GM18861 (cell line): ENCODE data around the gene SGO1.
"Not testable (repeated sequence)": the region's sequence is repeated elsewhere in the genome, so short reads cannot be mapped to it uniquely, and the experiment has no call there.

ENCODE experiments used
- ATAC-seq: cut with Tn5 transposase; IDR thresholded peaks from one replicate; pipeline ENCODE4 v1.9.1; 2021; ENCODE audit not compliant: unreplicated experiment

SGO1 gene

GRCh38 chr3:20185679-20186599 lies at the start of gene SGO1:
SGO1 (minus strand) TSS chr3:20186206; CDS start chr3:20184027, 2,179 bp downstream.
- ATAC-seq: peak; percentile 92

GRCh38 chr3:20235796-20236195 lies 49.8 kb upstream of the SGO1 start:
- ATAC-seq: no peak

- ATAC-seq: no peak
Measured at GRCh38 chr3:20232906-20233780, 47.1 kb upstream of the SGO1 start.

- ATAC-seq: no peak
Measured at GRCh38 chr3:20230954-20231353, 44.9 kb upstream of the SGO1 start.

GRCh38 chr3:20225769-20226168 lies 39.8 kb upstream of the SGO1 start:
- peak; percentile 50 for ATAC-seq

- no peak for ATAC-seq
Measured at GRCh38 chr3:20222274-20222673, 36.3 kb upstream of the SGO1 start.

DNA sequence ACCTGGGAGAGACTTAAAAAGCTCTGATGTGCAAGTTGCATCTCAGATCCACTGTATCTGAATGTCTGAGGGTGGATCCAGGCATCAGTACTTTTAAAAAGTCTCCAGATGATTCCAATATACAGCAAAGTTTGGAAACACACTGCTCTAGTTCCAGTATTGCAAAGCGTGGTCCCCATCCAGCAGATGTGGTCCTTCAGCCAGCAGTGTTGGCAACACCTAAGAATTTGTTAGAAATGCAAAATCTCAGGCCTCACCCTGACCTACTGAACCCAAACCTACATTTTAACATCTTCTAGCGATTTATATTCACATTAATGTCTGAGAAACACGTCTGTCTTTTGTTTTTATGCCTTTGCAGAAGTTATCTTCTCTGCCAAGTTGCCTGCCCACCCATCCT lies 32.2 kb upstream of the SGO1 start:
- no peak for ATAC-seq

DNA sequence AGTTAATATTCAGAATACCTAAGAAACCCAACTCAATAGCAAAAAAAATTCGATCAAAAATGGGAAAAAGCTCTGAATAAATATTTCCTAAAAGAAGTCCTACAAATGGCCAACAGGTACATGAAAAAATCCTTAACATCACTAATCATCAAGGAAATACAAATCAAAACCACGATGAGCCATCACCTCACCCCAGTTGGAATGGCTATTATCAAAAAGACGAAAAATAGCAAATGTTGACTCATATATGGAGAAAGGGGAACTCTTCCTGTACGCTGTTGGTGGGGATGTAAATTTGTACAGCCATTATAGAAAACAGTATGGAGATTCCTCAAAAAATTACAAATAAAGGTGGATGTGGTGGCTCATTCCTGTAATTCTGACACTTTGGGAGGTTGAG lies 29.6 kb upstream of the SGO1 start:
- no peak for ATAC-seq

DNA sequence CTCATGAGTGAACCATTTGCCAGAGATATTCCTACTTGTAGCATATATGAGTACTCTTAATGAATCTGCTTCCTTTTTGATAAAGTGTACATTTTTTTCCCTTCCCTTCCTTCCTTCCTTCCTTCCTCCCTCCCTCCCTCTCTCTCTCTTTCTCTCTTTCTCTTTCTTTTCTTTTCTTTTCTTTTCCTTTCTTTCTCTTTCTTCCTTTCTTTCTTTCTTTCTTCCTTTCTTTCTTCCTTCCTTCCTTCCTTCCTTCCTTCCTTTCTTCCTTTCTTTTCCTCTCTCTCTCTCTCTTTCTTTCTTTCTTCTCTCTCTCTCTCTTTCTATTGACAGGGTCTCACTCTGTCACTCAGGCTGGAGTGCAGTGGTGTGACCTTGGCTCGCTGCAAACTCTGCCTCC lies 27.5 kb upstream of the SGO1 start:
- ATAC-seq: not testable (repeated sequence)

GRCh38 chr3:20207945-20208344 lies 21.9 kb upstream of the SGO1 start:
- ATAC-seq: not testable (repeated sequence)

DNA sequence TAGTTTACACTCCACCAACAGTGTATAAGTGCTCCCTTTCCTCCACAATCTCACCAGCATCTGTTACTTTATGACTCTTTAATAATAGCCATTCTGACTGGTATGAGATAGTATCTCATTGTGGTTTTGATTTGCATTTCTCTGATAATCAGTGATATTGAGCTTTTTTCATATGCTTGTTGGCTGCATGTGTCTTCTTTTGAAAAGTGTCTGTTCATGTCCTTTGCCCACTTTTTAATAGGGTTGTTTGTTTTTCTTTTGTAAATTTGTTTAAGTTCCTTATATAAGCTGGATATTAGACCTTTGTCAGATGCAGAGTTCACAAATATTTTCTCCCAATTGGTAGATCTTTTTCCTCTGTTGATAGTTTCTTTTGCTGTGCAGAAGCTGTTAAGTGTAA lies 19.9 kb upstream of the SGO1 start:
- not testable (repeated sequence) for ATAC-seq

DNA sequence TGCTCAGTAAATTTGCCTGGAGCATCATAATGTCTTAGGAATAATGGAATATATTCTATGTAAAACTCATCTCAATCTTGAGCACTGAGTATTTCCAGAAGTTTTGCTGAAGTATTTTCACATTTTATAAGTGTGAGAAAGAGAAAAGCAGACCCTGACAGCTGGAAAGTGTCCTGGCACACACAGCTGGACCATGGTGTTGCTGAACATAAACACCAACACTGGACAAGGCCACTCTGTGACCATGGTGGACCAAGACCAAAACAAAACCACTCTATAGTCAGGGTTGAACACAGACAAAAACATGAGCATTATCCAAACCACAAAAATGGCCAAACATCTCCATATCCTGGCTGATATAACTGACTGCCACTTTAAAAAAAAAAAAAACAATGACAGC lies 15.1 kb upstream of the SGO1 start:
- ATAC-seq: no peak

- ATAC-seq: no peak
Measured at GRCh38 chr3:20197775-20198174, 11.8 kb upstream of the SGO1 start.

DNA sequence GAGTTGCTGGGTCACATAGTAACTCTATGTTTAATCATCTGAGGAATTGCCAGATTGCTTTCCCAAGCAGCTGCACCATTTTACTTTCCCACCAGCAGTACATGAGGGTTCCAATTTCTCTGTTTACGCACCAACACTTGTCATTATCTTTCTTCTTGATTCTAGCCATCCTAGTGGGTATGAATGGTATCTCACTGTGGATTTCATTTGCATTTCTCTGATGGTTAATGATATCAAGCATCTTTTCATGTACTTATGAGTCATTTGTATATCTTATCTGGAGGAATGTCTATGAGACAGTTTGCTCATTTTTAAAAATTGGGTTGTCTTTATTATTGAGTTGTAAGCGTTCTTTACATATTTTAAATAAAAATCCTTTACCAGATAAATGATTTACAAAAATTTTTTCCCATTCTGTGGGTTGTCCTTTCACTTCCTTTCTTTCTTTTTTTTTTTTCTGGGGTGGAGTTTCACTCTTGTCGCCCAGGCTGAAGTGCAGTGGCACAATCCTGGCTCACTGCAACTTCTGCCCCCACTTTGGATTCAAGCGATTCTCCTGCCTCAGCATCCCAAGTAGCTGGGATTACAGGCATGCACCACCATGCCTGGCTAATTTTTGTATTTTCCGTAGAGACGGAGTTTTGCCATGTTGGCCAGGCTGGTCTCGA lies 8.9 kb upstream of the SGO1 start:
- ATAC-seq: no peak

DNA sequence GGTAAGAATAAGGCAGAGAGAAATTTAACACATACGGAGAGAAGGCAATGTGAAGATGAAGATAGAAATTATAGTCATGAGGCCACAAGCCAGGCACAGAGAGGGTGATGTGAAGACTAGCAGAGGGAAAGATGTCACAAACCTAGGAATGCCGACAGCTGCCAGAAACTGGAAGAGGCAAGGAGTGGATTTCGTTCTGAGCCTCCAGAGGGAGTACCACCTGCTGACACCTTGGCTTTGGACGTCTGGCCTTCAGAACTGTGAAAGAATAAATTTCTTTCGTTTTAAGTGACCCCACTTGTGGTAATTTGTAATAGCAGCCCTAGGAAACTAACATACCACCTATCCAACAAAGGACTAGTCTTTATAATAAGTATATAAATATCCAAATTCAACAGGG lies 5.0 kb upstream of the SGO1 start:
- no peak for ATAC-seq

- no peak for ATAC-seq
Measured at GRCh38 chr3:20186600-20187004, 596 bp upstream of the SGO1 start.

GRCh38 chr3:20185331-20185678 lies 701 bp downstream of the SGO1 start:
- ATAC-seq: no peak

DNA sequence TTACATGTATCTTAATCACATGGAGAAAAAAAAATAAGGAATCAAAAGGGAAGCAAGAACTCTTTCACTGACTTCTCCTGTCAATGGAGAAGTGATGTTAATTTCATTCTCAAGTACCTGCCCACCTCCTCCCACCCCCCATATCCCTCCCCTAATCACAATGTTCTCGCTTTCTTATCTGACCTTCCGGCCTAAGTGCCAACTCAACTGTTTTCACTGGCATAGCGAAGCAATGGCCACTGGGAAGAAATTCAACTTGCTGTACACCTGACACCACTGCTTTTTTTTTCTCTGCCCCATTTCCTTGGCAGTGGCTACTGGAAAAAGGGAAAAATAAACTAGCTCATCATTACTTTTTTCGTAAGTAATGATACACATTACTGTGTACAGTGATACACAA lies 3.8 kb downstream of the SGO1 start:
- ATAC-seq: no peak

GRCh38 chr3:20181276-20181675 lies 4.7 kb downstream of the SGO1 start:
- ATAC-seq: no peak

DNA sequence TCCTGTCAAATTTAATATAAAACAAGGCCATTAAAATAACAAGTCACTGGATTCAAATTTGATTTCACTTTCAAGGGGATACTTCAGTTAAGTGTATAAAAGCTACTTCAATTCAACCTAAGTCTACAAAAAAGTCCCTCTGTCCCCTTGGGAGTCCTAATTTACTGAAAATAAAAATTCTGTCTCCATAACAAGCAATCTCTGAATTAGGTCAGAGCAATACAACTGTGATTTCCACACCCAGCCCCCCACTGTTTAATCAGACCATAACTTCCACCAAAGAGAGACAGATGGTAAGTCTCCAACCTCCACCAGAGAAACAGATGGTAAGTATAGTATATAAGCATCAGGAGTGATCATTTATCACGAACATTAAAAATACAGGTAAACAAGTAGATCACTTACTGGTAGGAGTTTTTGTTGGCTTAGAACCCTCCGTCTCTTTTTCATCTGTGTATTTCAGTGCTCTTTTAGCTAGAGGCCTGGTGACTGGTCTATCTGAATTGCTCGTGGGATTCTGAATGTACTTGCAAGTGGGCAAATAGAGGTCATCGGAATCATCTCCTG lies 12.1 kb downstream of the SGO1 start:
- ATAC-seq: no peak

DNA sequence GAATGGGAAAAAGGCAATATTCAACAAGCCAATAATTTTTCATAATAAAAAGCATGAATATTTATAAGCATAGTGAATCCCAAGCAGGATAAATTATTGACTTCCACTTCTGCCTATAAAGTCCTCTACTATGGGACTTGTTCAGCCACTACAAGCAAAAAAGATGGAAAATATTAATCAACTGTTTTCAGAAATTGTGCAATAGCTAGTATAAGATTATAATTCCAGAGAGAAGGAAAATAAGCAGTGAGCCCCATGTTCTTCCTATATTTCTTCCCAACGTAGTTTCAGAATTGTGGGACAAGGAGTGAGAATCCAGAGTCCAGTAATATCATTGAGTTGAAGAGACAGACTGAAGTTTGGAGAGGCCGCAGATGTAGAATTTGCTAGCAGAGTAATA lies 24.3 kb downstream of the SGO1 start:
- ATAC-seq: no peak
